Fibroblast of lung (primary cell): ENCODE data around the gene UPF2. TPM values are rescaled to one million over a fixed set of nuclear protein-coding genes. Genes with fewer than 3 reads are reported as not detected.

Experiments used
- DNase-seq, 2 donors: peaks; one replicate each; pipeline versions ENCODE4 v3.0.0 to v3.0.0-alpha.2; 2010; ENCODE audit warnings: low read depth in 2 of 2
- H2AFZ ChIP-seq: 2 replicates; pipeline ENCODE4 v1.5.1; 2012; ENCODE audit warnings: low read length, control low read depth, inconsistent platforms
- H3K27ac ChIP-seq: 2 replicates; pipeline ENCODE4 v1.5.1; 2011; ENCODE audit warnings: low read length, control low read depth; ENCODE audit not compliant: insufficient read depth
- H3K27me3 ChIP-seq: 2 replicates; pipeline ENCODE4 v1.5.1; 2011; ENCODE audit warnings: mild to moderate bottlenecking, low read length; ENCODE audit not compliant: control insufficient read depth, insufficient read depth
- H3K36me3 ChIP-seq: 2 replicates; pipeline ENCODE4 v1.5.1; 2011; ENCODE audit warnings: low read length; ENCODE audit not compliant: control insufficient read depth, insufficient read depth
- H3K4me1 ChIP-seq: 2 replicates; pipeline ENCODE4 v1.5.1; 2011; ENCODE audit warnings: low read length; ENCODE audit not compliant: control insufficient read depth, insufficient read depth; ENCODE audit errors: extremely low read depth
- H3K4me2 ChIP-seq: 2 replicates; pipeline ENCODE4 v1.5.1; 2011; ENCODE audit warnings: low read length, control low read depth; ENCODE audit not compliant: insufficient read depth; ENCODE audit errors: extremely low read depth
- H3K4me3 ChIP-seq, 4 experiments: fragments of 200-600 bp in 1 of 4; sonication (generic) in 1 of 4; replicated peaks in 1 of 4; 2 replicates each; pipeline ENCODE4 v1.5.1; 2011 to 2016; ENCODE audit warnings: low read length in 4 of 4, low read depth in 3 of 4, mild to moderate bottlenecking in 3 of 4, control low read depth in 2 of 4, inconsistent platforms in 1 of 4, mixed read lengths in 1 of 4; ENCODE audit not compliant: insufficient read depth in 1 of 4; ENCODE audit errors: control extremely low read depth in 1 of 4
- H3K79me2 ChIP-seq: 2 replicates; pipeline ENCODE4 v1.5.1; 2012; ENCODE audit warnings: mild to moderate bottlenecking, low read length, inconsistent platforms; ENCODE audit not compliant: control insufficient read depth, insufficient read depth
- H3K9ac ChIP-seq: 2 replicates; pipeline ENCODE4 v1.5.1; 2011; ENCODE audit warnings: mild to moderate bottlenecking, low read length, control low read depth; ENCODE audit not compliant: insufficient read depth
- H3K9me3 ChIP-seq: 2 replicates; pipeline ENCODE4 v1.5.1; 2012; ENCODE audit warnings: low read depth, low read length; ENCODE audit not compliant: control insufficient read depth, insufficient read depth
- H4K20me1 ChIP-seq: 2 replicates; pipeline ENCODE4 v1.5.1; 2011; ENCODE audit warnings: low read length; ENCODE audit not compliant: control insufficient read depth, insufficient read depth; ENCODE audit errors: extremely low read depth
- CTCF ChIP-seq, 2 donors: IDR thresholded peaks in 1 of 2; conservative IDR thresholded peaks in 1 of 2; 1 replicate in 1 of 2; 2 replicates in 1 of 2; pipeline ENCODE4 v1.5.1; 2011 to 2012; ENCODE audit warnings: low read length in 2 of 2, control low read depth in 1 of 2, inconsistent platforms in 1 of 2, low read depth in 1 of 2, mild to moderate bottlenecking in 1 of 2
- EZH2 ChIP-seq: IDR thresholded peaks from 2 replicates; pipeline ENCODE4 v1.5.1; 2012; ENCODE audit warnings: low read length, control low read depth, mild to moderate bottlenecking; ENCODE audit errors: missing control alignments
- polyA plus RNA-seq, 2 donors: library from polyadenylated mRNA; depleted of rRNA in 1 of 2; stranded (reverse) in 1 of 2; unstranded in 1 of 2; fragments of >200 nt; gene quantifications; 2 replicates each; pipeline ENCODE4 v1.2.1, GENCODE V29; 2011 to 2012; ENCODE audit warnings: missing spikeins in 1 of 2
- total RNA-seq: library from RNA; depleted of rRNA; stranded (reverse); fragments of >200 nt; gene quantifications from 2 replicates; pipeline ENCODE4 v1.2.1, GENCODE V29; 2014

UPF2 gene
- total and polyA plus RNA-seq, 2 donors (not counting 1 experiment from before 2014, with no cell fraction given): 20.8 to 22.6 TPM

- H3K27me3 ChIP-seq: peaks cover 3% of the 10 kb centered on the region
- H3K9ac ChIP-seq: no peak overlapping the region
- TF ChIP-seq EZH2 (no peak), CTCF (conservative IDR thresholded peaks at IDR 0.05 in 1 of 2, IDR thresholded peaks at IDR 0.05 in 1 of 2; ENCODE audit: low read depth in 1 of 2, low read length in 2 of 2) (no peak)
- H3K27ac ChIP-seq: no peak overlapping the region
- no peaks in the 10 kb centered on the region for H4K20me1 ChIP-seq
- H3K9me3 ChIP-seq: no peaks in the 10 kb centered on the region
- no peak for DNase-seq
- no peak overlapping the region for H3K4me2 ChIP-seq
- no peaks in the 10 kb centered on the region for H3K4me1 ChIP-seq
- H3K36me3 ChIP-seq: no peaks in the 10 kb centered on the region
- no peak overlapping the region for H3K4me3 ChIP-seq
- H3K79me2 ChIP-seq: no peaks in the 10 kb centered on the region
- no peak overlapping the region for H2AFZ ChIP-seq
Observed at GRCh38 chr10:11909618-11910017, 133.0 kb downstream of the UPF2 start.

- H3K4me3 ChIP-seq: no peak overlapping the region
- no peaks in the 10 kb centered on the region for H3K79me2 ChIP-seq
- H3K4me2 ChIP-seq: no peak overlapping the region
- H3K27ac ChIP-seq: no peak overlapping the region
- H4K20me1 ChIP-seq: no peaks in the 10 kb centered on the region
- no peak overlapping the region for H3K9ac ChIP-seq
- no peak for DNase-seq
- H3K36me3 ChIP-seq: no peaks in the 10 kb centered on the region
- H3K4me1 ChIP-seq: no peaks in the 10 kb centered on the region
- TF ChIP-seq EZH2 (no peak), CTCF (conservative IDR thresholded peaks at IDR 0.05 in 1 of 2, IDR thresholded peaks at IDR 0.05 in 1 of 2; ENCODE audit: low read depth in 1 of 2, low read length in 2 of 2) (no peak)
- H3K9me3 ChIP-seq: no peaks in the 10 kb centered on the region
- H2AFZ ChIP-seq: no peak overlapping the region
- peaks cover 3% of the 10 kb centered on the region for H3K27me3 ChIP-seq
Observed at GRCh38 chr10:11908991-11909390, 133.6 kb downstream of the UPF2 start.

DNA sequence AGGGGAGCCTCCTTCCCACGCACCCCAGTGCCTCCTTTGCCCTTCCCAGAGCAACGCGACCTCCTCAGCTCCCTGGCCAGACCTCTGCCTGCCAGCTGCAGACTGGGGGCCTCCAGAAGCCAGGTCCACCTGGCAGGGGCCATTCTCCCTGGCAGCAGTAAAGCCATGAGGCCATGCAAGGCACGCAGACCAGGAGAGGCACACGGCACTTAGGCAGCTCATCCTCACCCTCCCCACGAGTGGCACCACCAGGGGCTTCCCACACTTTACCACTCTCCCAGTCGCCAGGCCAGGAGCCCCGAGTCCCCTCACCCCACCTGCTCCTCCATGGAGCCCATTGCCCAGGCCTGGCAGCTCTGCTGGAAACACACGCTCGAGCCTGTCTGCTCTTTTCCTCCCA, 134.1 kb downstream of the UPF2 start:
- peaks cover 3% of the 10 kb centered on the region for H3K27me3 ChIP-seq
- H3K79me2 ChIP-seq: no peaks in the 10 kb centered on the region
- no peak overlapping the region for H3K27ac ChIP-seq
- H3K4me2 ChIP-seq: no peak overlapping the region
- H3K9me3 ChIP-seq: no peaks in the 10 kb centered on the region
- H2AFZ ChIP-seq: no peak overlapping the region
- no peaks in the 10 kb centered on the region for H3K4me1 ChIP-seq
- no peak overlapping the region for H3K9ac ChIP-seq
- H3K4me3 ChIP-seq: no peak overlapping the region
- no peak for DNase-seq
- H3K36me3 ChIP-seq: no peaks in the 10 kb centered on the region
- no peaks in the 10 kb centered on the region for H4K20me1 ChIP-seq
- TF ChIP-seq CTCF (conservative IDR thresholded peaks at IDR 0.05 in 1 of 2, IDR thresholded peaks at IDR 0.05 in 1 of 2; ENCODE audit: low read depth in 1 of 2, low read length in 2 of 2): no peak
